Peyer's patch (tissue), 4 donors: ENCODE measurements around the gene DENND1B.

ENCODE experiments used
- CTCF ChIP-seq, 6 experiments: fragments of 450-650 bp in 4 of 6; fragments of 200-600 bp in 2 of 6; sonication (generic) in 1 of 6; IDR thresholded peaks; one replicate each; pipeline ENCODE4 v1.5.1; 2017 to 2019; ENCODE audit warnings: antibody characterized with exemption in 6 of 6, mild to moderate bottlenecking in 3 of 6, moderate library complexity in 1 of 6
- POLR2A ChIP-seq, 2 donors: fragments of 450-650 bp; IDR thresholded peaks; one replicate each; pipeline ENCODE4 v1.5.1; 2017; ENCODE audit warnings: antibody characterized with exemption in 2 of 2, mild to moderate bottlenecking in 2 of 2, moderate library complexity in 2 of 2

- TF ChIP-seq POLR2A (IDR thresholded peaks at IDR 0.05), result no peak
- no peak for TF ChIP-seq CTCF (IDR thresholded peaks at IDR 0.05)
Measured at GRCh38 chr1:197496722-197497121, 278.6 kb downstream of the DENND1B start.
